ENCODE measurements around the gene MKNK2.
"Not testable (repeated sequence)": the region's sequence is repeated elsewhere in the genome, so short reads cannot be mapped to it uniquely, and the experiment has no call there.

Gene MKNK2

GRCh38 chr19:2044709-2045500 is 6.1 kb downstream of the MKNK2 start:
- DNase-seq (ENCODE audit: low spot score): no peak

- no peak for DNase-seq (ENCODE audit: low spot score)
These were observed 6.9 kb downstream of the MKNK2 start for GRCh38 chr19:2043961-2044708.

DNA sequence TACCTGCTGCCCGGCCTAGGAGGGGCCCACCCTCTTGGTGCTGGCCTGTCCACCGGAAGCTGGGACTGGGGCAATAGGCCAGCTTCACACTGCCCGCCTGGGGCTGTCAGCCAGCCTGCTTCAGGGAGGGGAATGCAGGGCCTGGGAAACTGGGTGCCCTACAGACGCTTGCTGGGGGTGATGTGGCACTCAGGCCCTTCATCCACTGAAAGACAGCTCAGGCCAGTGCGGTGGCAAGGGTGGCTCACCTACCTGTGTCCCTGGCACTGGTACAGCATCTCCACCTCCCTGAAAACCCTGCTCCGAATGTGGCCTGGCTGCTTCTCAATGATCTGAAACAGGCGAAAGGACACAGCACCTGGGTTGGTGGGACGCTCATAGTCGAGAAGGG is 7.8 kb downstream of the MKNK2 start:
- DNase-seq (ENCODE audit: low spot score): no peak

DNA sequence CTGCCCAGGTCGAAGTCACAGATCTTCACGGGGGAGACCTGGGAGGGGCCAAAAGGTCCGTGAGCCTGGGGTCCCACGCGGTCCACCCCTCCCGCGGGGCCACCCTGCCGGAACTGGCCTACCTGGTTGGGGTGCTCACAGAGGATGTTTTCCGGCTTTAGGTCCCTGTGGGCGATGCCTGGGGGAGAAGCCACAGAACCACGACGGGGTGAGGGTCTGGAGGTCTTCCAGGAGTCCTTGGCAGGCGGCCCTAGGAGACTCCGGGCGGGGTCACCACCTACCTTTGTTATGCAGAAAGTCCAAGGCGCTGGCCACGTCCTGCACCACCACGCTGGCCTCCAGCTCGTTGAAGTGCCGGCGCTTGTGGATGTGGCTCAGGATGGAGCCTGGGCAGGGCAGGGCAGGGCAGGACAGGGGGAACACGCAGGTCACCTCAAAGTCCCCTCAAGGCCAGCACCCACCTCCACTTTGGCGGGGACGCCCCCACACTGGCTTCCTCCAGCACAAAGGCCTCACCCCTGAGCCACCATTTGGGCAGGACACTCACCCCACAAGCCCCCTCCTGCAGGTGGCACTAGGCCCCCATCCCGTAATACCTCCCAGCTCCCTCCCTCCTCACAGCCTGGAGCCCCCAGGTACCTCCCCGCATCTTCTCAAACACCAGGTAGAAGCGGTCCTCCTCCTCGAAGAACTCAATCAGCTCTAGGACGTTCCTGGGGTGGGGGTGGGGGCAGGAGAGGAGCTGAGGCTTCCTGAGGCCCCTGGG is 8.4 kb downstream of the MKNK2 start:
- DNase-seq (ENCODE audit: low spot score): no peak

- DNase-seq (ENCODE audit: low spot score): peak; percentile 95
These were observed 9.2 kb downstream of the MKNK2 start for GRCh38 chr19:2041683-2042484.

DNA sequence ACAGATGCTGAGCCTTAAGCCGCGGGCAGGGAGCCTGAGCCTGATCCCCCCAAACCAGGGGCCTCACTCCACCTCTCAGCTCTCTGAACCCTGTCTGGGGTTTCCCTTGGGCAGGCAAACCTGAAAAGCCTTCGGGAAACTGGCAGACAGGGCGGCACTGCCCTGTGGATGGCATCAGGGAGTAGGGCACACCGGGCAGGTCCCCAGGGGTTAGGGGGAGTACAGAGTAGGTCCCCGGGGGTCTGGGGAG is 9.7 kb downstream of the MKNK2 start:
- no peak for DNase-seq (ENCODE audit: low spot score)

DNA sequence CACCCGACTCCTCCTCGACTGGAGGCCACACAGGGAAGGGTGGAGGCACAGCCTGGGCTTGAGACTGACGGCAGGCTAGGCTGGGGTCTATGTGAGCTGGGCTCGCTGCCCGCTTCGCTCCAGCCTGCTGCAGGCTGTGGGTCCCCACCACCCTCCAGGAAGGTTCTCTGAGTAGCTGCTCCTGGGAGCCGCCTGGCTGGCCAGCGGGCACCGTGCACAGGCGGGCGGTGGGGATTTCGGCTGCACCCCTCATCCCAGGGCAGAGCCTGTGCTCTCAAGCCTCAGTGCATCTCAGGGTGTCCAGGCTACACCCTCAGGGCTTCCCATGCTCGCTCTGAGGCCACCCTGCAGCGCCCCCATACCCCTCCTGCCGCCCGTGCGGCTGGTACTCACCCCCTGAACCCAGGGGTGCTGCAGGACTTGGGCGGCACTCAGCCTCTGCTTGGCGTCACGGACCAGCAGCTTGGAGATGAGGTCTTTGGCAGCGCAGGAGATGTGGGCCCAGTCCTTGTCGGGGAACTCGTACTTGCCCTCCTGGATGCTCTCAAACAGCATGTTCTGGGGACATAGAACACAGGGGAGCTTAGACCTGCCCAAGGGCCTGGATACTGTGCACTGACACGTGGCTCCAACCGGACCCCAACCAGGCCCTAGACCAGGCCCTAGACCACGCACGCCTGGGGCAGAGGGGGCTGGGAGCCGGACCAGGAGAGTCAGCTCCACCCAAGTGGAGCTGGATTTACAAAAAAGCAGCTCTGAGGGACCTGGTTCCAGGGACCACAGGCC is 10.2 kb downstream of the MKNK2 start:
- no peak for DNase-seq (ENCODE audit: low spot score)

GRCh38 chr19:2039959-2040646 is 10.9 kb downstream of the MKNK2 start:
- no peak for DNase-seq (ENCODE audit: low spot score)

- no peak for DNase-seq (ENCODE audit: low spot score)
These were observed 11.7 kb downstream of the MKNK2 start for GRCh38 chr19:2039089-2039958.

DNA sequence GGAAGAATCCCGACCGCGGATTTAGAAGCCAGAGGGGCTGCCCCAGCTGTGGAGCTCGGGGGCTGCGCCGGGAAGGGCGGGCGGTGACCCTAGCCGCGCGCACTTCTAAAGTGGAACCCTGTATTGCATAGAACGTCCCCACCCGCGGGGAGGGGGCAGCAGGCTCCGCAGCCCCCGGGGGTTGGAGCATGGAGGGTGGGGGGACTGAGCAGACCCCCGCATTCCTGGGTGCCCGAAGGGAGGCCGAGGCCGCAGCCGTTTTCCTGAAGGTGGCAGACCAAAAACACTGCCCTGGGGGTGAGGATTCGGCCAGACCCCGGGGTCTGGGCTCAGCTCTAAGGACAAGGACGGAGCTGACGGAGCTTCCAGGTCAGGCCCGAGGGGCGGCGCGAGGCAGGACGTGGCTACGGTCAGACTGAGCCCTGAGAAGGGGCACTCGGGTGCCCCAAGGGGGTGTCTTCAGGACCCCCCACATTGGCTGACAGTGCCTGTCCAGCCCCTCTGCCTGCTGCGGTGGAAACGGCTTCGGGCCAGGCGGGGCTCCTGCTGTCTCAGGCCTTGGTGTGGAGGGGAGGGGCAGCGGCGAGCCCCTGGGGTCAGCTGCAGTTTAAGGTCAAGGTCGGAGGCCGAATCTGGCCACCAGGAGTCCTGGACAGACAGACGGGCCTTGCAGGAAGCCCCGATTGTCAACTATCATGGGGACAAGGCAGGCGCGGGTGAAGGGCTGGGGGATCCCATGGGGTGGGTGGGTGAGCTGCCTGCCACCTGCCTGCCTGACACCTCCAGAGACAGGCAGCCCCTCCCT is 12.6 kb downstream of the MKNK2 start:
- no peak for DNase-seq (ENCODE audit: low spot score)

GRCh38 chr19:2037651-2038255 is 13.3 kb downstream of the MKNK2 start:
- no peak for DNase-seq (ENCODE audit: low spot score)

DNA sequence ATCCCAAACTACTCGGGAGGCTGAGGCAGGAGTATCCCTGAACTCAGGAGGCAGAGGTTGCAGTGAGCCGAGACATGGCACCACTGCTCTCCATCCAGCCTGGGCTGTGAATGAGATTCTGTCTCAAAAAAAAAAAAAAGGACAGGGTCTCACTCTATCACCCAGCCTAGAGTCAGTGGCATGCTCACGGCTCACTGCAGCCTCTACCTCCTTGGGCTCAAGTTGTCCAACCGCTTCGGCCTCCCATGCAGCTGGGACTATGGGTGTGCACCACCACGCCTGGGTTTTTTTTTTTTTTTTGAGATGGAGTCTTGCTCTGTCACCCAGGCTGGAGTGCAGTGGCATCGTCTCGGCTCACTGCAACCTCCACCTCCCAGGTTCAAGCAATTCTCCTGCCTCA is 14.6 kb downstream of the MKNK2 start:
- no peak for DNase-seq (ENCODE audit: low spot score)

DNA sequence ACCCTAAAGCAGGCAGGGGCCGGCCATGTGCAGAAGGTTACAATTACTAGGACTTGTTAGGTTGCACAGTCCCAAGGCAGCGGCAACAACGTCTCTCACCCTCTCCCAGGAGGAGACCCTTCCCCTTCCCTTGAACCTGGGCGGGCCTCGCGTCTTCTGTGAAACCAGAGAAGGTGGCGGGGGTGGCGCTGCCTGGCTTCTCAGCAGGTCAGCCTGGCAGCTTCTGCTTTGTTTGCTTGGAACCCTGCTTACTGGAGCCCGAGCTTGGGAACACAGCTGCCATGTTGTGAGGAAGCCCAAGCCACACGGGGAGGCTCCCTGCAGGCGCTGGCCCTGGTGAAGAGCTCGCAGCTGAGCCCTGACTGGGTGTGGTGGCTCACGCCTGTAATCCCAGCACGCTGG is 15.5 kb downstream of the MKNK2 start:
- no peak for DNase-seq (ENCODE audit: low spot score)

GRCh38 chr19:2034729-2035589 is 16.1 kb downstream of the MKNK2 start:
- DNase-seq (ENCODE audit: low spot score): peak; percentile 50

- not testable (repeated sequence) for DNase-seq (ENCODE audit: low spot score)
These were observed 16.8 kb downstream of the MKNK2 start for GRCh38 chr19:2034253-2034652.

GRCh38 chr19:2033825-2034159 is 17.3 kb downstream of the MKNK2 start:
- DNase-seq (ENCODE audit: low spot score): no peak

DNA sequence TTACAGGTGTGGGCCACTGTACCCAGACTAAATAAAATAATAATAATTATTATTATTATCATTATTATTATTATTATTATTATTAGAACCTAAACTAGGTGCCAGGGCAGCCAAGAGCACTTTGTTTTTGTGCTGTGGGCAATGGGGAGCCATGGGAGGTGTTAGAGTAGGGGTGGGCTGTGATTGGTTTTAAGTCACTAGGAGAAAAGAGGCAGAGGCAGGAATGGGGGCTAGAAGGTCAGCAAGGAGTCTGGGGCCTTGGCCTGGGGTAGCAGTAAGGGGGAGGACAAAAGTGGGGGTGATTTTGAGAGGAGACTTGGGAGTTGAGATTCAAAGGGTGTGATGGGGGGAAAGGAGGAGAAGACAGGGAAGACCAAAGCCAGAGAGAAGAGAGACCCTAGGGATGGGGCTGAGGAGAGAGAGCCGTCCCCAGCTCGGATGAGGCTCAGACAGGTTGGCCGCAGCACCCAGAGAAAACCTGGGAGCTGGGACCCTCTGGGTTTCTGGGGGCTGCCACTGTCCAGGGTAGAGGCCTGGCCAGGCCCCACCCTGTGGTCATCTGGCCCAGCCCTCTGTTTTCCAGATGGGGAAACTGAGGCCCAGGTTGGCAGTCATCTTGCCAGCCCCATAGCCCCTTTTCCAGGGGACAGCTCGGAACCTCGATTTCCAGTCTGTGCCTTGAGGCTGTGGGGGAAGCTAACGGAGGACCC is 17.8 kb downstream of the MKNK2 start:
- DNase-seq (ENCODE audit: low spot score): no peak
